Measurements from ENCODE around the gene POU2F1. TPM values are rescaled to one million over a fixed set of nuclear protein-coding genes. Genes with fewer than 3 reads are reported as not detected.

POU2F1 gene
- polyA plus RNA-seq, 2 of the 4 experiments (the other 2 are of a cell fraction): 2.9 to 9.4 TPM

GRCh38 chr1:167191958-167192357, 28.7 kb upstream of the POU2F1 start:
- FAIRE-seq: no peak
- Histone ChIP-seq H3K4me1 (no peaks in the 10 kb centered on the region), H3K4me2 (no peak overlapping the region), H3K4me3 (no peak overlapping the region), H3K9me3 (no peaks in the 10 kb centered on the region), H3K27ac (no peak overlapping the region)
- 38% methylated on average over 1 of the region's 1 CpG for WGBS (ENCODE audit: missing lambda C conversion rate)
- POLR2A ChIA-PET: no interaction called here
- no peak for ATAC-seq
- no peak for DNase-seq (ENCODE audit: low read depth in 1 of 2, low spot score in 1 of 2)
- TF ChIP-seq CEBPB (IDR thresholded peaks at IDR 0.05): no peak
- TF ChIP-seq POLR2A (IDR thresholded peaks at IDR 0.05; ENCODE audit: low read length): no peak
- CTCF ChIA-PET: no interaction called here

GRCh38 chr1:167194182-167194581, 26.5 kb upstream of the POU2F1 start:
- no peak overlapping the region for H3K4me2 ChIP-seq
- no peak for FAIRE-seq
- no peak overlapping the region for H3K27ac ChIP-seq
- no peak for TF ChIP-seq JUNB (IDR thresholded peaks at IDR 0.05)
- no peak for TF ChIP-seq ESRRA (IDR thresholded peaks at IDR 0.05; ENCODE audit: borderline replicate concordance, low read length)
- no peak for TF ChIP-seq HDAC2 (IDR thresholded peaks at IDR 0.05)
- TF ChIP-seq EHF (CRISPR knock-in tag; IDR thresholded peaks at IDR 0.05): no peak
- no peak for TF ChIP-seq BHLHE40 (IDR thresholded peaks at IDR 0.05; ENCODE audit: low read depth, low read length)
- TF ChIP-seq HOXA7 (CRISPR knock-in tag; IDR thresholded peaks at IDR 0.05): no peak
- TF ChIP-seq NPAS2 (CRISPR knock-in tag; IDR thresholded peaks at IDR 0.05; ENCODE audit: borderline replicate concordance): no peak
- no peak for TF ChIP-seq HMGXB4 (CRISPR knock-in tag; IDR thresholded peaks at IDR 0.05; ENCODE audit: borderline replicate concordance)
- TF ChIP-seq GATA3 (IDR thresholded peaks at IDR 0.05; ENCODE audit: borderline replicate concordance): no peak
- TF ChIP-seq ATOH8 (CRISPR knock-in tag; IDR thresholded peaks at IDR 0.05; ENCODE audit: low read depth): no peak
- no peak for TF ChIP-seq KDM1A (IDR thresholded peaks at IDR 0.05; ENCODE audit: low read depth)
- no peak for TF ChIP-seq MYC (IDR thresholded peaks at IDR 0.05; ENCODE audit: borderline replicate concordance, low read length)
- TF ChIP-seq, protein P1, sequence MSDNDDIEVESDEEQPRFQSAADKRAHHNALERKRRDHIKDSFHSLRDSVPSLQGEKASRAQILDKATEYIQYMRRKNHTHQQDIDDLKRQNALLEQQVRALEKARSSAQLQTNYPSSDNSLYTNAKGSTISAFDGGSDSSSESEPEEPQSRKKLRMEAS (IDR thresholded peaks at IDR 0.05): no peak
- TF ChIP-seq E2F6 (IDR thresholded peaks at IDR 0.05; ENCODE audit: borderline replicate concordance, low read depth): no peak
- no peak for TF ChIP-seq FOSL2 (IDR thresholded peaks at IDR 0.05)
- no peak for TF ChIP-seq FOSL2 (CRISPR knock-in tag; IDR thresholded peaks at IDR 0.05)
- TF ChIP-seq ZFP36 (IDR thresholded peaks at IDR 0.05; ENCODE audit: borderline replicate concordance, partially characterized antibody): no peak
- WGBS (ENCODE audit: missing lambda C conversion rate): 90% methylated on average over 3 of the region's 3 CpGs
- ChIA-PET POLR2A (no interaction called here), CTCF (interaction anchor here (1.0 kb wide), 1 partner anchor 135 kb away, joined by 5 read pairs; no protein-coding TSS in a partner anchor)
- H3K4me3 ChIP-seq: no peak overlapping the region
- no peaks in the 10 kb centered on the region for H3K4me1 ChIP-seq
- H3K9me3 ChIP-seq: no peaks in the 10 kb centered on the region
- no peak for ATAC-seq
- no peak for DNase-seq (ENCODE audit: low read depth in 1 of 2, low spot score in 1 of 2)

GRCh38 chr1:167196166-167196565, 24.5 kb upstream of the POU2F1 start:
- Histone ChIP-seq H3K4me2 (no peak overlapping the region), H3K4me1 (no peaks in the 10 kb centered on the region), H3K27ac (no peak overlapping the region), H3K9me3 (no peaks in the 10 kb centered on the region), H3K4me3 (no peak overlapping the region)
- FAIRE-seq (no peak), DNase-seq (ENCODE audit: low read depth in 1 of 2, low spot score in 1 of 2) (no peak), ATAC-seq (no peak)
- POLR2A ChIA-PET: no interaction called here
- CTCF ChIA-PET: interaction anchor here (1.7 kb wide), 1 partner anchor 24 kb away, joined by 5 read pairs; no protein-coding TSS in a partner anchor
- TF ChIP-seq ZFP36 (IDR thresholded peaks at IDR 0.05; ENCODE audit: borderline replicate concordance, partially characterized antibody) (no peak), CBX2 (IDR thresholded peaks at IDR 0.05; ENCODE audit: borderline replicate concordance, low read depth) (no peak), RAD21 (conservative IDR thresholded peaks at IDR 0.05 in 1 of 2, IDR thresholded peaks at IDR 0.05 in 1 of 2) (no peak), USF2 (IDR thresholded peaks at IDR 0.05) (no peak), ZC3H11A (IDR thresholded peaks at IDR 0.05) (no peak), FOXS1 (CRISPR knock-in tag; IDR thresholded peaks at IDR 0.05) (no peak), NR3C1 (IDR thresholded peaks at IDR 0.05) (no peak), HEYL (CRISPR knock-in tag; IDR thresholded peaks at IDR 0.05) (no peak), SREBF2 (IDR thresholded peaks at IDR 0.05) (no peak), E2F6 (IDR thresholded peaks at IDR 0.05; ENCODE audit: borderline replicate concordance, low read depth) (no peak), HOXB5 (CRISPR knock-in tag; IDR thresholded peaks at IDR 0.05) (no peak), HDAC2 (IDR thresholded peaks at IDR 0.05) (no peak), ELK1 (IDR thresholded peaks at IDR 0.05; ENCODE audit: low read depth, low read length) (no peak)

Measured in A549 (cell line).